WTC11 (cell line): Measurements from ENCODE around the gene CBFB. TPM values are rescaled to one million over a fixed set of nuclear protein-coding genes. Genes with fewer than 3 reads are reported as not detected.

ENCODE experiments used
- ATAC-seq: fragments of 200-7000 bp; cut with Tn5 transposase; 2 replicates; pipeline ENCODE4 v1.10.0; 2021; ENCODE audit warnings: mild to moderate bottlenecking, moderate library complexity
- CTCF ChIA-PET: fragments of 300-600 bp; sonication (Branson Sonifier 250); formaldehyde crosslinking; loops from one replicate; lab custom pipeline; 2021; ENCODE audit warnings: antibody characterized with exemption; lab: Charles Lee
- POLR2A ChIA-PET: fragments of 350-600 bp; sonication (Branson Sonifier 250); formaldehyde crosslinking; loops from one replicate; lab custom pipeline; 2021; ENCODE audit warnings: antibody characterized with exemption; lab: Charles Lee
- DNase-seq: peaks from one replicate; pipeline ENCODE4 v3.0.0; 2021; ENCODE audit warnings: low spot score
- H3K27ac Mint-ChIP-seq: 2 replicates; pipeline ENCODE4 v1.8.0; 2021; ENCODE audit warnings: mixed read lengths
- H3K27me3 Mint-ChIP-seq: 2 replicates; pipeline ENCODE4 v1.8.0; 2021; ENCODE audit warnings: low read depth, mild to moderate bottlenecking, moderate library complexity, mixed read lengths
- H3K36me3 Mint-ChIP-seq: 2 replicates; pipeline ENCODE4 v1.8.0; 2021; ENCODE audit warnings: mixed read lengths
- H3K4me1 Mint-ChIP-seq: 2 replicates; pipeline ENCODE4 v1.8.0; 2022; ENCODE audit warnings: mixed read lengths
- H3K4me3 Mint-ChIP-seq: 2 replicates; pipeline ENCODE4 v1.8.0; 2021; ENCODE audit warnings: mild to moderate bottlenecking, moderate library complexity, mixed read lengths
- H3K9me3 Mint-ChIP-seq: 2 replicates; pipeline ENCODE4 v1.8.0; 2021; ENCODE audit warnings: mixed read lengths
- E2F5 ChIP-seq: sonication (generic); formaldehyde crosslinking; IDR thresholded peaks from 2 replicates; pipeline ENCODE4 v1.8.1; 2022; ENCODE audit warnings: mild to moderate bottlenecking, moderate library complexity, missing genetic modification reagents
- ELF4 ChIP-seq: sonication (generic); formaldehyde crosslinking; IDR thresholded peaks from 2 replicates; pipeline ENCODE4 v1.8.1; 2022; ENCODE audit warnings: low read depth, mild to moderate bottlenecking, moderate library complexity, missing genetic modification reagents
- IRF1 ChIP-seq: sonication (generic); formaldehyde crosslinking; IDR thresholded peaks from 2 replicates; pipeline ENCODE4 v1.8.0; 2023; ENCODE audit warnings: missing genetic modification reagents
- JAZF1 ChIP-seq: fragments of 250-450 bp; sonication (Bioruptor Pico); IDR thresholded peaks from 2 replicates; pipeline ENCODE4 v1.9.0; 2021; ENCODE audit warnings: moderate library complexity, mild to moderate bottlenecking, inconsistent platforms
- KAT7 ChIP-seq: sonication (generic); formaldehyde crosslinking; IDR thresholded peaks from 2 replicates; pipeline ENCODE4 v1.8.1; 2023; ENCODE audit warnings: missing genetic modification reagents, mild to moderate bottlenecking, borderline replicate concordance
- MXD4 ChIP-seq: fragments of 250-450 bp; sonication (Bioruptor Pico); IDR thresholded peaks from 2 replicates; pipeline ENCODE4 v1.8.0; 2021; ENCODE audit warnings: mild to moderate bottlenecking, moderate library complexity, borderline replicate concordance
- NR1H2 ChIP-seq: sonication (generic); formaldehyde crosslinking; IDR thresholded peaks from 2 replicates; pipeline ENCODE4 v1.9.0; 2021; ENCODE audit warnings: mild to moderate bottlenecking, moderate library complexity, missing genetic modification reagents
- OVOL2 ChIP-seq: fragments of 250-450 bp; sonication (Bioruptor Pico); IDR thresholded peaks from 2 replicates; pipeline ENCODE4 v1.9.0; 2021; ENCODE audit warnings: mild to moderate bottlenecking, borderline replicate concordance
- TP53 ChIP-seq: sonication (generic); formaldehyde crosslinking; IDR thresholded peaks from 2 replicates; pipeline ENCODE4 v1.8.1; 2023; ENCODE audit warnings: mild to moderate bottlenecking, missing genetic modification reagents
- ZNF138 ChIP-seq: sonication (generic); formaldehyde crosslinking; conservative IDR thresholded peaks from 2 replicates; pipeline ENCODE4 v1.8.1; 2022; ENCODE audit warnings: mild to moderate bottlenecking, moderate library complexity, missing genetic modification reagents
- ZNF219 ChIP-seq: sonication (generic); formaldehyde crosslinking; IDR thresholded peaks from 2 replicates; pipeline ENCODE4 v1.8.0; 2023; ENCODE audit warnings: missing genetic modification reagents, mild to moderate bottlenecking, borderline replicate concordance
- ZNF281 ChIP-seq: sonication (generic); formaldehyde crosslinking; IDR thresholded peaks from 2 replicates; pipeline ENCODE4 v1.8.0; 2023; ENCODE audit warnings: mild to moderate bottlenecking, missing genetic modification reagents
- ZNF416 ChIP-seq: fragments of 250-450 bp; sonication (Bioruptor Pico); IDR thresholded peaks from 2 replicates; pipeline ENCODE4 v1.9.0; 2021; ENCODE audit warnings: mild to moderate bottlenecking, inconsistent platforms
- ZNF423 ChIP-seq: fragments of 250-450 bp; sonication (Bioruptor Pico); IDR thresholded peaks from 2 replicates; pipeline ENCODE4 v2.1.2; 2022; ENCODE audit warnings: mild to moderate bottlenecking, moderate library complexity
- ZNF532 ChIP-seq: fragments of 250-450 bp; sonication (Bioruptor Pico); IDR thresholded peaks from 2 replicates; pipeline ENCODE4 v1.9.0; 2021; ENCODE audit warnings: mild to moderate bottlenecking, borderline replicate concordance
- total RNA-seq: library from RNA; stranded (reverse); gene quantifications from 3 replicates; pipeline ENCODE4 v1.2.3, GENCODE V29; 2021
- TF ChIP-seq, protein P1 (sequence below): fragments of 250-450 bp; sonication (Bioruptor Pico); IDR thresholded peaks from 2 replicates; pipeline ENCODE4 v1.9.0; 2021; ENCODE audit warnings: moderate library complexity, mild to moderate bottlenecking, inconsistent platforms, borderline replicate concordance

Gene CBFB
- total RNA-seq, 1 experiment from 2014 or later: 36.9 TPM

- POLR2A ChIA-PET: no interaction called here
- no peaks in the 10 kb centered on the region for H3K9me3 Mint-ChIP-seq
- no peak overlapping the region for H3K27ac Mint-ChIP-seq
- TF ChIP-seq ZNF138 (CRISPR knock-in tag): no peak
- no peak for TF ChIP-seq E2F5 (CRISPR knock-in tag)
- no peak for TF ChIP-seq ELF4 (CRISPR knock-in tag)
- no peak for TF ChIP-seq OVOL2 (CRISPR knock-in tag)
- no peak for TF ChIP-seq TP53 (CRISPR knock-in tag)
- TF ChIP-seq KAT7 (CRISPR knock-in tag): no peak
- no peak for TF ChIP-seq JAZF1 (CRISPR knock-in tag)
- TF ChIP-seq ZNF532 (CRISPR knock-in tag): no peak
- TF ChIP-seq ZNF416 (CRISPR knock-in tag): no peak
- no peak for TF ChIP-seq ZNF281 (CRISPR knock-in tag)
- no peak for TF ChIP-seq MXD4 (CRISPR knock-in tag)
- TF ChIP-seq ZNF423 (CRISPR knock-in tag): no peak
- no peak for TF ChIP-seq ZNF219 (CRISPR knock-in tag)
- TF ChIP-seq, protein P1, sequence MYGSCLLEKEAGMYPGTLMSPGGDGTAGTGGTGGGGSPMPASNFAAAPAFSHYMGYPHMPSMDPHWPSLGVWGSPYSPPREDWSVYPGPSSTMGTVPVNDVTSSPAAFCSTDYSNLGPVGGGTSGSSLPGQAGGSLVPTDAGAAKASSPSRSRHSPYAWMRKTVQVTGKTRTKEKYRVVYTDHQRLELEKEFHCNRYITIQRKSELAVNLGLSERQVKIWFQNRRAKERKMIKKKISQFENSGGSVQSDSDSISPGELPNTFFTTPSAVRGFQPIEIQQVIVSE: no peak
- TF ChIP-seq NR1H2 (CRISPR knock-in tag): no peak
- TF ChIP-seq IRF1 (CRISPR knock-in tag): no peak
- no peaks in the 10 kb centered on the region for H3K27me3 Mint-ChIP-seq
- H3K4me3 Mint-ChIP-seq: no peak overlapping the region
- peaks cover 4% of the 10 kb centered on the region; the same call in 1 of the 2 replicates for H3K36me3 Mint-ChIP-seq
- H3K4me1 Mint-ChIP-seq: peaks cover 16% of the 10 kb centered on the region
- CTCF ChIA-PET: interaction anchor here (1.2 to 4.0 kb wide), 4 partner anchors 12 to 155 kb away, joined by 4 to 28 read pairs (median 10); partner anchors contain the start of gene CES3
- ATAC-seq (no peak), DNase-seq (no peak)
Measured at GRCh38 chr16:67115639-67116038, 86.7 kb downstream of the CBFB start.
